ENCODE data around the gene TCF3. TPM values are rescaled to one million over a fixed set of nuclear protein-coding genes. Genes with fewer than 3 reads are reported as not detected.

Gene TCF3
- total RNA-seq, 1 experiment from 2014 or later, result 304 TPM

DNA sequence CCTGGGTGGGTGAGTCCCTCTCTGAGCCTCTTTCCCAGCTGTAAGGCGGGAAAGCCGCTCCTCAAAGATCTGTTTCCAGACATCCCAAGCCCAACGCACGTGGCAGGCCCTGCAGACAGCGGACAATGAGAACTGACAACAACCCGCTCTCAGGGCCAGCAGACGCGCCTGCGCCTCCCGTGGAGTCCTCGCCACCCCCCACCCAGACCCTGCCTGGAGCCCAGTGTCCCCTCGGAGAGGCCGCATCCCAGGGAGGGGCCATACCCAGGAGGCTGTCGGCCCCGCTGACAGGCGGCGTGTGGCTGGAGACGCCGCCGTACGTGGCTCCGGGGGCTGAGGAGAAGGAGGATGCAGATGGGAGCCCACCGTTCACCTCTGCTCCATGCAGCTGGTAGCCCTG is 30.8 kb downstream of the TCF3 start:
- H2BK15ac ChIP-seq (ENCODE audit: low read depth, low read length), result no peak overlapping the region
- H4K91ac ChIP-seq (ENCODE audit: insufficient read length, low read depth, low read length), result no peak overlapping the region
- no peak for DNase-seq
- H3K9me3 Mint-ChIP-seq, result no peaks in the 10 kb centered on the region
- no peak overlapping the region for H3K4me3 Mint-ChIP-seq
- no peak overlapping the region for H2BK120ac ChIP-seq (ENCODE audit: low read depth, low read length, poor library complexity, severe bottlenecking)
- TF ChIP-seq, protein P1, sequence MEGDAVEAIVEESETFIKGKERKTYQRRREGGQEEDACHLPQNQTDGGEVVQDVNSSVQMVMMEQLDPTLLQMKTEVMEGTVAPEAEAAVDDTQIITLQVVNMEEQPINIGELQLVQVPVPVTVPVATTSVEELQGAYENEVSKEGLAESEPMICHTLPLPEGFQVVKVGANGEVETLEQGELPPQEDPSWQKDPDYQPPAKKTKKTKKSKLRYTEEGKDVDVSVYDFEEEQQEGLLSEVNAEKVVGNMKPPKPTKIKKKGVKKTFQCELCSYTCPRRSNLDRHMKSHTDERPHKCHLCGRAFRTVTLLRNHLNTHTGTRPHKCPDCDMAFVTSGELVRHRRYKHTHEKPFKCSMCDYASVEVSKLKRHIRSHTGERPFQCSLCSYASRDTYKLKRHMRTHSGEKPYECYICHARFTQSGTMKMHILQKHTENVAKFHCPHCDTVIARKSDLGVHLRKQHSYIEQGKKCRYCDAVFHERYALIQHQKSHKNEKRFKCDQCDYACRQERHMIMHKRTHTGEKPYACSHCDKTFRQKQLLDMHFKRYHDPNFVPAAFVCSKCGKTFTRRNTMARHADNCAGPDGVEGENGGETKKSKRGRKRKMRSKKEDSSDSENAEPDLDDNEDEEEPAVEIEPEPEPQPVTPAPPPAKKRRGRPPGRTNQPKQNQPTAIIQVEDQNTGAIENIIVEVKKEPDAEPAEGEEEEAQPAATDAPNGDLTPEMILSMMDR (conservative IDR thresholded peaks at IDR 0.05), result no peak
- H3K23me2 ChIP-seq (ENCODE audit: insufficient read length, low read depth, low read length, poor library complexity, severe bottlenecking), result no peaks in the 10 kb centered on the region
- H3K23ac ChIP-seq (ENCODE audit: insufficient read length, low read depth, low read length), result no peak overlapping the region
- H4K5ac ChIP-seq (ENCODE audit: insufficient read length, low read depth, low read length), result no peak overlapping the region
- no CpG with 5 or more reads among the region's 23 CpGs for WGBS (ENCODE audit: extremely low coverage, insufficient read length, low lambda C conversion rate)
- H3K27me3 ChIP-seq (ENCODE audit: insufficient read depth, low read length), result no peaks in the 10 kb centered on the region
- no peak overlapping the region for H3K56ac ChIP-seq (ENCODE audit: insufficient read length, low read depth, low read length)
- no peak overlapping the region for H2AK5ac ChIP-seq (ENCODE audit: insufficient read length, low read length)
- H2BK12ac ChIP-seq (ENCODE audit: insufficient read length, low read depth, low read length), result no peak overlapping the region
- no peak overlapping the region for H3K9ac ChIP-seq (ENCODE audit: extremely low read depth, insufficient read length, low read length)
- no peak overlapping the region for H3K18ac ChIP-seq (ENCODE audit: insufficient read length, low read depth, low read length)
- H4K8ac ChIP-seq (replicated peaks; ENCODE audit: insufficient read length, low read depth, low read length), result no peak overlapping the region
- no peaks in the 10 kb centered on the region for H3K9me3 ChIP-seq (ENCODE audit: control insufficient read depth, low read depth, low read length)
- no peaks in the 10 kb centered on the region for H3K4me1 ChIP-seq (ENCODE audit: insufficient read depth, low read length)
- H3K27me3 Mint-ChIP-seq (ENCODE audit: low read depth), result no peaks in the 10 kb centered on the region
- H3T11ph ChIP-seq (ENCODE audit: low read length), result no peak overlapping the region
- H4K20me1 ChIP-seq (ENCODE audit: control insufficient read depth, insufficient read depth, insufficient read length), result no peaks in the 10 kb centered on the region
- H3K4ac ChIP-seq (ENCODE audit: low read depth, low read length), result no peak overlapping the region
- H3K79me2 ChIP-seq (ENCODE audit: insufficient read depth, low read length), result no peaks in the 10 kb centered on the region
- no peak overlapping the region for H2AFZ ChIP-seq (ENCODE audit: low read length)
- H3K14ac ChIP-seq (ENCODE audit: insufficient read depth, low read length), result no peak overlapping the region
- no peak overlapping the region for H3K27ac Mint-ChIP-seq
- H2BK20ac ChIP-seq (ENCODE audit: low read depth, low read length, poor library complexity, severe bottlenecking), result no peak overlapping the region
- H3K4me2 ChIP-seq (ENCODE audit: insufficient read depth, insufficient read length, low read length), result no peak overlapping the region
- peaks cover 33 to 69% (median 69%) of the 10 kb centered on the region in 3 experiments; a peak in 6 of 7 replicates for H3K36me3 Mint-ChIP-seq (ENCODE audit: insufficient read depth in 1 of 3, low read depth in 3 of 3)
- H3K4me1 Mint-ChIP-seq, result peaks cover 5 to 19% of the 10 kb centered on the region in 2 experiments
- H2BK5ac ChIP-seq (ENCODE audit: insufficient read length, low read length), result no peak overlapping the region
- H3K79me1 ChIP-seq (ENCODE audit: insufficient read depth, low read depth, low read length, poor library complexity, severe bottlenecking), result peaks cover 4% of the 10 kb centered on the region
- no peak overlapping the region for H3K27ac ChIP-seq (ENCODE audit: insufficient read length, low read depth, low read length)

All from H9 (cell line).